ENCODE data around the gene FOXP1.

GRCh38 chr3:71532639-71533395, 50.7 kb downstream of the FOXP1 start:
- TF ChIP-seq POLR2A (IDR thresholded peaks at IDR 0.05) = no peak
- TF ChIP-seq, protein P1, sequence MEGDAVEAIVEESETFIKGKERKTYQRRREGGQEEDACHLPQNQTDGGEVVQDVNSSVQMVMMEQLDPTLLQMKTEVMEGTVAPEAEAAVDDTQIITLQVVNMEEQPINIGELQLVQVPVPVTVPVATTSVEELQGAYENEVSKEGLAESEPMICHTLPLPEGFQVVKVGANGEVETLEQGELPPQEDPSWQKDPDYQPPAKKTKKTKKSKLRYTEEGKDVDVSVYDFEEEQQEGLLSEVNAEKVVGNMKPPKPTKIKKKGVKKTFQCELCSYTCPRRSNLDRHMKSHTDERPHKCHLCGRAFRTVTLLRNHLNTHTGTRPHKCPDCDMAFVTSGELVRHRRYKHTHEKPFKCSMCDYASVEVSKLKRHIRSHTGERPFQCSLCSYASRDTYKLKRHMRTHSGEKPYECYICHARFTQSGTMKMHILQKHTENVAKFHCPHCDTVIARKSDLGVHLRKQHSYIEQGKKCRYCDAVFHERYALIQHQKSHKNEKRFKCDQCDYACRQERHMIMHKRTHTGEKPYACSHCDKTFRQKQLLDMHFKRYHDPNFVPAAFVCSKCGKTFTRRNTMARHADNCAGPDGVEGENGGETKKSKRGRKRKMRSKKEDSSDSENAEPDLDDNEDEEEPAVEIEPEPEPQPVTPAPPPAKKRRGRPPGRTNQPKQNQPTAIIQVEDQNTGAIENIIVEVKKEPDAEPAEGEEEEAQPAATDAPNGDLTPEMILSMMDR (IDR thresholded peaks at IDR 0.05) = no peak
